ENCODE results near the gene DDX10. TPM values are rescaled to one million over a fixed set of nuclear protein-coding genes. Genes with fewer than 3 reads are reported as not detected.

The DDX10 gene
- total and polyA plus RNA-seq, 9 donors = 13.1 to 34.3 (median 25.7) TPM

DNA sequence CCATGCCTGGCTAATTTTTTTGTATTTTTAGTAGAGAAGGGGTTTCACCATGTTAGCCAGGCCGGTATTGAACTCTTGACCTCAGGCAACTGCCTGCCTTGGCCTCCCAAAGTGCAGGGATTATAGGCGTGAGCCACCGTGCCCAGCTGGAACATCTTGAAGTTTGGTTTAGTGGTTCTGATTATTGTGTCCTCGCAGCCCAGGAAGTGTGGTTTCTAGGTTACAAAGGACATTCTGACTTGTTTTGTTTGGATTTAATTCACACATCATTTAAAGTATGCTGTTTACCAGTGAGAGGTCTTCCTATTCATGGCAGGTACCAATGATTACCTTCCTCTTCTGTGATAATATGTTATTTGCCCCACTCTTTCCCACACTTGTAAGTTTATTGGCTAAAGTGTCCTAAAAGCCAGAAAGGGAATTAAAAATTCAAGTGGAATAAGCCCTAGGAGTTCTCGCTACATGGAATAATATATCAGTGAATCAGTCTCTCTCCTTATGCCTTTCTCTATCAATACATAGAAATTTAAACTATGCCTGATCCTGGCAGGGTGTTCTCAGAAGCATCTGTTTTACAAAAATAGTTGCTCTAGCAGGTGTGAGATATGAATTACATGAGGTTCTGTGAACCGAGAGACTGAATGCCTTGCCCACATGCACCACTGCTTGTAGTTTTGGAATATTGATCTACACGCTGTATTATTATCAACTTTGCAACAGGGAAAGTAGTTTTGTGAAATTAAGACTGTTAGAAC lies 263.1 kb downstream of the DDX10 start:
- TF ChIP-seq EP300 (IDR thresholded peaks at IDR 0.05) = no peak
- no peak for TF ChIP-seq POLR2A (IDR thresholded peaks at IDR 0.05)
- TF ChIP-seq, protein P1, sequence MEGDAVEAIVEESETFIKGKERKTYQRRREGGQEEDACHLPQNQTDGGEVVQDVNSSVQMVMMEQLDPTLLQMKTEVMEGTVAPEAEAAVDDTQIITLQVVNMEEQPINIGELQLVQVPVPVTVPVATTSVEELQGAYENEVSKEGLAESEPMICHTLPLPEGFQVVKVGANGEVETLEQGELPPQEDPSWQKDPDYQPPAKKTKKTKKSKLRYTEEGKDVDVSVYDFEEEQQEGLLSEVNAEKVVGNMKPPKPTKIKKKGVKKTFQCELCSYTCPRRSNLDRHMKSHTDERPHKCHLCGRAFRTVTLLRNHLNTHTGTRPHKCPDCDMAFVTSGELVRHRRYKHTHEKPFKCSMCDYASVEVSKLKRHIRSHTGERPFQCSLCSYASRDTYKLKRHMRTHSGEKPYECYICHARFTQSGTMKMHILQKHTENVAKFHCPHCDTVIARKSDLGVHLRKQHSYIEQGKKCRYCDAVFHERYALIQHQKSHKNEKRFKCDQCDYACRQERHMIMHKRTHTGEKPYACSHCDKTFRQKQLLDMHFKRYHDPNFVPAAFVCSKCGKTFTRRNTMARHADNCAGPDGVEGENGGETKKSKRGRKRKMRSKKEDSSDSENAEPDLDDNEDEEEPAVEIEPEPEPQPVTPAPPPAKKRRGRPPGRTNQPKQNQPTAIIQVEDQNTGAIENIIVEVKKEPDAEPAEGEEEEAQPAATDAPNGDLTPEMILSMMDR (IDR thresholded peaks at IDR 0.05) = no peak
- 76 to 85% (median 84%) methylated on average over 7 of the region's 7 CpGs for WGBS, 3 donors
- no peak overlapping the region for H3K27ac ChIP-seq
- no peaks in the 10 kb centered on the region for H3K36me3 ChIP-seq
- intact Hi-C loops (cut with DNase I) = no loop called here
- no peak for DNase-seq
- H3K4me3 ChIP-seq = no peak overlapping the region
- H3K4me1 ChIP-seq (ENCODE audit: insufficient read depth) = no peaks in the 10 kb centered on the region
- no peaks in the 10 kb centered on the region for H3K9me3 ChIP-seq
- H3K27me3 ChIP-seq = no peaks in the 10 kb centered on the region

DNA sequence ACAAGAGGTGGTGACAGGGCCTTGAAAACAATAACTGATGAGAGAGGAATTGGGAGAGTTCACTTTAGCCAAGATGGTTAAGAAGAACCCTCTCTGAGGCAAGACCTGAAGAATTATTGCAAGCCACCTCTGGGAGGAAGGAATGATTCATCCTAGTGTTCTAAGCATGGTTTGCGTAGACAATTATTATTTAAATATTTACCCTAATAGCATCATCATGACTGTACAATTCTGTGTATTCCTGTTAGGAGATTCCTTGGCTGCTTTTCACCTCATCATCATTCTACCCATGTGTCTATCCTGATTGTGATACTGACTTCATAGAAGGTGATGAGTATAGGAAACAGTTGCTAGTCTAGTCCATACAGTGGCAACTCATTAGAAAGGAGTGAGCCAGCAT lies 264.4 kb downstream of the DDX10 start:
- no peak for DNase-seq
- H3K4me1 ChIP-seq (ENCODE audit: insufficient read depth) = no peaks in the 10 kb centered on the region
- no peaks in the 10 kb centered on the region for H3K27me3 ChIP-seq
- H3K4me3 ChIP-seq = no peak overlapping the region
- WGBS, 3 donors = 83 to 94% (median 87%) methylated on average over 1 of the region's 1 CpG
- TF ChIP-seq POLR2A (IDR thresholded peaks at IDR 0.05) (no peak), EP300 (IDR thresholded peaks at IDR 0.05) (no peak)
- TF ChIP-seq, protein P1 (IDR thresholded peaks at IDR 0.05) = no peak
- H3K36me3 ChIP-seq = no peaks in the 10 kb centered on the region
- no peaks in the 10 kb centered on the region for H3K9me3 ChIP-seq
- H3K27ac ChIP-seq = no peak overlapping the region
- intact Hi-C loops (cut with DNase I) = no loop called here

DNA sequence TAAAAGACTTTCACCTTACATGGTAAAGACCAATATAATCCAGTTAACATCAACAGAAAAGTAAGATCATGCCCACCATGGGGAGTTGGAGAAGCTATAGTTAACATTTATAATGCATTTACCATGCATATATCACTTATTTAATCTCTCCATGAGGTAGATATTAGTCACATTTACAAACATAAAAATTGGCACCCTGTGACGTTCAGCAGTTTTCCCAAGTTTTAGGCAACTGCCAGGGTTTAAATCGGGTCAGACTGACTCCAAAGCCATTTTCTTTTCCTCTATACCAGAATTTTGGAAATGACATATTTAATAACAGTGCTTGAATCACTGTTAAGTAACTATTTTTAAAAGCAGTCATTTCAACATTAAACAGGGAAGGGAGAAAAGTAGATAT lies 266.3 kb downstream of the DDX10 start:
- Histone ChIP-seq H3K4me3 (no peak overlapping the region), H3K27ac (no peak overlapping the region), H3K9me3 (no peaks in the 10 kb centered on the region), H3K27me3 (no peaks in the 10 kb centered on the region), H3K36me3 (no peaks in the 10 kb centered on the region), H3K4me1 (ENCODE audit: insufficient read depth) (no peaks in the 10 kb centered on the region)
- 83 to 89% (median 85%) methylated on average over 2 of the region's 2 CpGs for WGBS, 3 donors
- no peak for DNase-seq
- no peak for TF ChIP-seq POLR2A (IDR thresholded peaks at IDR 0.05)
- TF ChIP-seq, protein P1 (IDR thresholded peaks at IDR 0.05) = no peak
- TF ChIP-seq EP300 (IDR thresholded peaks at IDR 0.05) = no peak
- intact Hi-C loops (cut with DNase I) = no loop called here

DNA sequence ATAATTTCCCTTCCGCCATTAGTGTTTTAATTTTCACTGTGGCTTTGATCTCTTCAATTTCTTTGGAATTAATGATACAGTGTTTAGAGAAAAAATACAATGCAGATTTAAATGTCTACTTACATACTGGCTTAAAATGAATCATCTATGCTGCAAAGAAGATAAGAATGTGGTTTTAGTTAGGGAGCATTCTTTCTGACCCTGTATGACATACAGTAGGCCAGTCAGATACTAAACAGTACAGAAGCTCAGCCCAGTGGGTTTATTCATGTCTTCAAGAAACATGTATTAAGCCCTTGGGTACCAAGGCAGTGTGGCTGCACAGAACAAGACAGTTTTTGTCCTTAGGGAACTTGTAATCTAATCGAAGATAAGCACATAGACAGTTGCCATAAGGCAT lies 268.8 kb downstream of the DDX10 start:
- H3K27me3 ChIP-seq = no peaks in the 10 kb centered on the region
- H3K9me3 ChIP-seq = no peaks in the 10 kb centered on the region
- no peak overlapping the region for H3K27ac ChIP-seq
- H3K4me1 ChIP-seq (ENCODE audit: insufficient read depth) = no peaks in the 10 kb centered on the region
- intact Hi-C loops (cut with DNase I) = no loop called here
- no peak overlapping the region for H3K4me3 ChIP-seq
- DNase-seq = no peak
- 97 to 100% (median 98%) methylated on average over 2 of the region's 2 CpGs for WGBS, 3 donors
- no peaks in the 10 kb centered on the region for H3K36me3 ChIP-seq
- TF ChIP-seq, protein P1 (IDR thresholded peaks at IDR 0.05) = no peak
- TF ChIP-seq POLR2A (IDR thresholded peaks at IDR 0.05) (no peak), EP300 (IDR thresholded peaks at IDR 0.05) (no peak)

Data from ovary (tissue), 9 donors.